K562 (cell line): ENCODE measurements around the gene GALNS. TPM values are rescaled to one million over a fixed set of nuclear protein-coding genes. Genes with fewer than 3 reads are reported as not detected.

ENCODE experiments used
- BACH1 ChIP-seq: fragments of 200-800 bp; sonication (Bioruptor generic); IDR thresholded peaks from 2 replicates; pipeline ENCODE4 v1.6.1; 2016; ENCODE audit warnings: missing genetic modification characterization, missing compliant biosample characterization
- CHD2 ChIP-seq: IDR thresholded peaks from 2 replicates; pipeline ENCODE4 v1.6.1; 2011; ENCODE audit warnings: low read depth, low read length
- CREB3L1 ChIP-seq: fragments of 450-650 bp; IDR thresholded peaks from 2 replicates; pipeline ENCODE4 v1.6.1; 2014; ENCODE audit warnings: low read depth, mild to moderate bottlenecking, moderate library complexity, borderline replicate concordance
- MAFK ChIP-seq: IDR thresholded peaks from 2 replicates; pipeline ENCODE4 v1.6.1; 2011; ENCODE audit warnings: low read length, improper control_type of control experiment
- MCM3 ChIP-seq: fragments of 450-650 bp; IDR thresholded peaks from 2 replicates; pipeline ENCODE4 v1.6.1; 2016
- PCBP2 ChIP-seq: fragments of 200-400 bp; formaldehyde crosslinking; IDR thresholded peaks from 2 replicates; pipeline ENCODE4 v1.6.1; 2018; ENCODE audit warnings: low read length, low read depth, mild to moderate bottlenecking, moderate library complexity; ENCODE audit not compliant: poor library complexity, severe bottlenecking
- PHB ChIP-seq: fragments of 250-450 bp; sonication (Bioruptor Pico); IDR thresholded peaks from 2 replicates; pipeline ENCODE4 v1.5.0; 2021
- POLR3A ChIP-seq: IDR thresholded peaks from 2 replicates; pipeline ENCODE4 v1.6.1; 2011; ENCODE audit warnings: borderline replicate concordance, mild to moderate bottlenecking, moderate library complexity; ENCODE audit not compliant: insufficient read length, insufficient read depth; ENCODE audit errors: extremely low read depth
- PTRF ChIP-seq: fragments of 450-650 bp; IDR thresholded peaks from 2 replicates; pipeline ENCODE4 v1.6.1; 2016; ENCODE audit warnings: mild to moderate bottlenecking, missing genetic modification characterization, missing compliant biosample characterization
- RAD21 ChIP-seq, 2 experiments: fragments of 250-450 bp in 1 of 2; fragments of 450-650 bp in 1 of 2; sonication (Bioruptor Pico) in 1 of 2; formaldehyde crosslinking in 1 of 2; IDR thresholded peaks in 1 of 2; conservative IDR thresholded peaks in 1 of 2; 2 replicates each; pipeline versions ENCODE4 v1.4.0 to v1.8.0; 2020 to 2022; ENCODE audit warnings: mild to moderate bottlenecking in 2 of 2, moderate library complexity in 1 of 2
- SREBF1 ChIP-seq: fragments of 150-350 bp; IDR thresholded peaks from 2 replicates; pipeline ENCODE4 v1.6.1; 2014; ENCODE audit warnings: antibody characterized with exemption, low read depth, low read length, borderline replicate concordance
- ZBTB5 ChIP-seq: fragments of 450-650 bp; IDR thresholded peaks from 2 replicates; pipeline ENCODE4 v1.6.1; 2017; ENCODE audit warnings: antibody characterized with exemption
- ZFX ChIP-seq: sonication (generic); formaldehyde crosslinking; IDR thresholded peaks from 2 replicates; pipeline ENCODE4 v1.8.0; 2022; ENCODE audit warnings: mild to moderate bottlenecking, missing genetic modification reagents, moderate library complexity
- ZNF12 ChIP-seq: sonication (generic); formaldehyde crosslinking; IDR thresholded peaks from 2 replicates; pipeline ENCODE4 v1.4.0; 2020; ENCODE audit warnings: mild to moderate bottlenecking, missing genetic modification reagents
- ZNF324 ChIP-seq: fragments of 250-450 bp; sonication (Bioruptor Pico); IDR thresholded peaks from 2 replicates; pipeline ENCODE4 v1.4.0; 2020; ENCODE audit warnings: mild to moderate bottlenecking
- ZNF561 ChIP-seq: fragments of 450-650 bp; formaldehyde crosslinking; conservative IDR thresholded peaks from 2 replicates; pipeline ENCODE4 v1.4.0; 2020; ENCODE audit warnings: mild to moderate bottlenecking, moderate library complexity
- ZNF655 ChIP-seq: fragments of 250-450 bp; sonication (Bioruptor Pico); IDR thresholded peaks from 2 replicates; pipeline ENCODE4 v1.5.0; 2021
- ZNF785 ChIP-seq: fragments of 250-450 bp; sonication (Bioruptor Pico); IDR thresholded peaks from 2 replicates; pipeline ENCODE4 v1.4.0; 2020; ENCODE audit warnings: mild to moderate bottlenecking
- polyA plus RNA-seq, 8 experiments: library from polyadenylated mRNA; depleted of rRNA in 4 of 8; stranded (reverse) in 5 of 8; unstranded in 3 of 8; fragments of >200 nt; fragmentation: Nextera tagmentation in 2 of 8; fragmentation: Illumina TruSeq in 1 of 8; extraction: Ambion mirVana in 2 of 8; extraction: Trizol in 1 of 8; gene quantifications; 2 replicates each; pipeline versions ENCODE4 v1.2.1 to v1.2.3, GENCODE V29; 2011 to 2014; ENCODE audit warnings: inconsistent platforms in 1 of 8, missing spikeins in 1 of 8
- total RNA-seq, 7 experiments: library from RNA; depleted of rRNA in 6 of 7; stranded (reverse); fragments of >200 nt in 6 of 7; fragmentation: Illumina TruSeq in 2 of 7; extraction: Trizol in 2 of 7; gene quantifications; 2 replicates each; pipeline versions ENCODE4 v1.2.1 to v1.2.3, GENCODE V29; 2011 to 2021; ENCODE audit warnings: low replicate concordance in 1 of 7
- TF ChIP-seq, protein P1 (sequence below): sonication (generic); formaldehyde crosslinking; IDR thresholded peaks from 2 replicates; pipeline ENCODE4 v1.5.0; 2020; ENCODE audit warnings: missing genetic modification reagents
- TF ChIP-seq, protein P2 (sequence below): fragments of 450-650 bp; IDR thresholded peaks from 2 replicates; pipeline ENCODE4 v1.6.1; 2016; ENCODE audit warnings: mild to moderate bottlenecking

Gene GALNS
- total and polyA plus RNA-seq, 9 of the 15 experiments (the other 6 are each of a cell fraction or from before 2014, with no cell fraction given): 0.38 to 13.2 (median 4.3) TPM

- peak; percentile 24 to 32 for TF ChIP-seq RAD21 (CRISPR knock-in tag; conservative IDR thresholded peaks at IDR 0.05 in 1 of 2, IDR thresholded peaks at IDR 0.05 in 1 of 2)
- no peak for TF ChIP-seq PCBP2
- no peak for TF ChIP-seq MCM3
- TF ChIP-seq ZNF655 (CRISPR knock-in tag): no peak
- no peak for TF ChIP-seq MAFK
- no peak for TF ChIP-seq PTRF (tag)
- TF ChIP-seq CHD2: no peak
- TF ChIP-seq ZNF785 (CRISPR knock-in tag): no peak
- no peak for TF ChIP-seq ZNF324
- TF ChIP-seq SREBF1: no peak
- no peak for TF ChIP-seq BACH1 (tag)
- TF ChIP-seq, protein P1, sequence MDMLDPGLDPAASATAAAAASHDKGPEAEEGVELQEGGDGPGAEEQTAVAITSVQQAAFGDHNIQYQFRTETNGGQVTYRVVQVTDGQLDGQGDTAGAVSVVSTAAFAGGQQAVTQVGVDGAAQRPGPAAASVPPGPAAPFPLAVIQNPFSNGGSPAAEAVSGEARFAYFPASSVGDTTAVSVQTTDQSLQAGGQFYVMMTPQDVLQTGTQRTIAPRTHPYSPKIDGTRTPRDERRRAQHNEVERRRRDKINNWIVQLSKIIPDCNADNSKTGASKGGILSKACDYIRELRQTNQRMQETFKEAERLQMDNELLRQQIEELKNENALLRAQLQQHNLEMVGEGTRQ (CRISPR knock-in tag): no peak
- TF ChIP-seq ZNF561: 0 out of 2 replicates have a peak, but pooled peaks have one; percentile 32
- no peak for TF ChIP-seq PHB
- 0 out of 2 replicates have a peak, but pooled peaks have one; percentile 64 for TF ChIP-seq ZNF12
- TF ChIP-seq, protein P2, sequence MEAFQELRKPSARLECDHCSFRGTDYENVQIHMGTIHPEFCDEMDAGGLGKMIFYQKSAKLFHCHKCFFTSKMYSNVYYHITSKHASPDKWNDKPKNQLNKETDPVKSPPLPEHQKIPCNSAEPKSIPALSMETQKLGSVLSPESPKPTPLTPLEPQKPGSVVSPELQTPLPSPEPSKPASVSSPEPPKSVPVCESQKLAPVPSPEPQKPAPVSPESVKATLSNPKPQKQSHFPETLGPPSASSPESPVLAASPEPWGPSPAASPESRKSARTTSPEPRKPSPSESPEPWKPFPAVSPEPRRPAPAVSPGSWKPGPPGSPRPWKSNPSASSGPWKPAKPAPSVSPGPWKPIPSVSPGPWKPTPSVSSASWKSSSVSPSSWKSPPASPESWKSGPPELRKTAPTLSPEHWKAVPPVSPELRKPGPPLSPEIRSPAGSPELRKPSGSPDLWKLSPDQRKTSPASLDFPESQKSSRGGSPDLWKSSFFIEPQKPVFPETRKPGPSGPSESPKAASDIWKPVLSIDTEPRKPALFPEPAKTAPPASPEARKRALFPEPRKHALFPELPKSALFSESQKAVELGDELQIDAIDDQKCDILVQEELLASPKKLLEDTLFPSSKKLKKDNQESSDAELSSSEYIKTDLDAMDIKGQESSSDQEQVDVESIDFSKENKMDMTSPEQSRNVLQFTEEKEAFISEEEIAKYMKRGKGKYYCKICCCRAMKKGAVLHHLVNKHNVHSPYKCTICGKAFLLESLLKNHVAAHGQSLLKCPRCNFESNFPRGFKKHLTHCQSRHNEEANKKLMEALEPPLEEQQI: no peak
- peak; percentile 55 for TF ChIP-seq ZBTB5
- no peak for TF ChIP-seq CREB3L1
- TF ChIP-seq ZFX (CRISPR knock-in tag): peak; percentile 47
- no peak for TF ChIP-seq POLR3A
Observed at GRCh38 chr16:88784074-88784855, 72.5 kb downstream of the GALNS start (continued).
